Measurements from ENCODE around the gene ZNF275.
"Not testable (repeated sequence)": the region's sequence is repeated elsewhere in the genome, so short reads cannot be mapped to it uniquely, and the experiment has no call there.

ZNF275 gene

GRCh38 chrX:153361781-153362397, 27.9 kb downstream of the ZNF275 start:
- DNase-seq = no peak

DNA sequence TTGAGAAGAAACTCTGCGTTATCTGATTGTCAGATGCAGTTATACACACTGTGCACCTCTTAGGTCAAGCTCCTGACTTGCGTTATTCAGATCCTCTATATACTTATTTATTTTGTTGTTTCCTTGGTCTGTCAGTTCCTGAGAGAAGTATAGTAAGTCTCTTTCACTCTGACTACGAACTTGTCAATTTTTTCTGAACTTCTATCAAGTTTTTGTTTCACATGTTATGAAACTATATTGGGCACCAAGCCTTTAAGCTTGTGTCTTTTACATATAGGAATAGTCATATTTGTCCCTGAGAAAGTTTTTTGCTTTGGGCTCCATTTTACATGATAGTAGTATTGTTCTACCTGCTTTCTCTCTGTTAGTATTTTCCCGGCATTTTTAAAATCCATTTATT, 31.7 kb downstream of the ZNF275 start:
- DNase-seq = no peak

DNA sequence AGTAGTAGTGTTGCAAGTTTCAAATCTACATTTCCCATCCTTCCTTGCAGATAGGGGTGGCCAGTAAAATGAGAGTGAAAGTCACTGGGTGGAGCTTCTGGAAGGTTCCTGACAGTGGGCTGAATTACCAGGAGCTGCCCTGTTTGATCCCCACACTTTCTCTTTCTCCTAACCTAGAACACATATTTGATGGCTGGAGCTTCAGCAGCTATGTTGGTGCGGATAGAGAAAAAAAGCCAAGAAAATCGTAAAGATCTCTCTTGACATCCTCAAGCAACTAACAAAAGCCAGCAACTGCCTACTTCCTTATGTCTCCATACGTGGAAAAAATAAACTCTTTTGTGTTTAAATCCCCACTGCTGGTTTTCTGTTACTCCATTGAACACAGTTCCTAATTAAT, 32.2 kb downstream of the ZNF275 start:
- no peak for DNase-seq

DNA sequence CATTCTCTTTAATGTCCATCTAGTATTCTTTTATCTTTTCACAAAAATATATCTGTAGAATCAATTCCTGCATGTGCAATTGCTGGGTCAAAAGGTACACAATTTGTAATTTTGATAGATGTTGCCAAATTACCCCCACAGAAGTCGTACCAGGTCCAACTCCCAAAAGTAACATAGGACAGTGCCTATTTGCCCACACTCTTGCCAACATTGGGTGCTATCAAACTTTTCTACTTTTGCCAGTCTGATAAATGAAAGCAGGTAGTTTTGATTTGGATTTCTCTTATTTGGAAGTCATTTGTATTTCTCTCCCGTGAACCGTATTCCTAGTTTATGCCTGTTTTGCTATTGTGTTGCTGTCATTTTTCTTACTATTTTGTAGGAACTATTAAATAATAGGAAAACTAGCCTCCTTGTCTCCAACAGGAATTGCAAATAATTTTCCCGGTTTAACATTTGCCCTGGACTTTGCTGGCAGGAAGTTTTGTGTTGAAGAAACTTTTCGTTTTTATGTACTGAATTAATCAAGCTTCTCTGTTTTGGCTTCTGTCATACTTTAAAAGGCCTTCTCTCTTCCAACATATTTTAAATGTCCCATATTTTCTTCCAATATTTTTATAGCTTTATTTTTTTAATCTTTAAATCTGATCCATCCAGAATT, 33.1 kb downstream of the ZNF275 start:
- no peak for DNase-seq

DNA sequence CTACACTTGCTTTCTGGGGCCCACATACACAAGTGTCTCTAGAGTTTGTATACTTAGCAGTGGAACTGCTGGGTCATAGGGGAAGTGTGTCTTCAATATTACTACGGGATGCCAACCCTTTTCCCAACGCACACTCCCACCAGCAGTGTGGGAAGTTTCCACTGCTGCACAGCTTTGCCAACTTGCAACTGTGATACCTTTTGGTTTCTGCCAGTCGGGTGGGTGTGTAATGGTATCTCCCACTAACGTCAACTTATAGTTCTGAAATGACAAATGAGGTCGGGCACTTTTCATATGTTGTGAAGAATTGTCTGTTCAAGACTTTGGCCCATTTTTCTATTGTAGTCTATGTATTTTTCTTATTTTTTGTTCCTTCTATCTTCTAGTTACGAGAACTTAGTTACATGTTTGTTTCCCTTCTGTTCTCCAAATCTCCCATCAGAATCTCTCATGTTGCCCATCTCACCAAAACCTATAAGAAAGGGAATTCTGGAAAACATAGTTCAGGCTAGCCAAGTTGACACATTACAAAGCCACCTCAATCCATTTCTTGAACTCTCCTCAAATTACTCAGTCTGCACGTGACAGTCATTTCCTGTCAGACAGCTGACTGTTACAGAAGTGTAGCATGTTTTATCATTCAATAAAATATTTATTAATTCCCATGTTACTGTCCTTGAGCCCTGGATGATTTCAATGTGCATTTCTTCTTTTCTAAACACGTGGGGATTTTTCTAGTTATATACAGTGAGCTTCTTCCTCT, 36.5 kb downstream of the ZNF275 start:
- DNase-seq = no peak

DNA sequence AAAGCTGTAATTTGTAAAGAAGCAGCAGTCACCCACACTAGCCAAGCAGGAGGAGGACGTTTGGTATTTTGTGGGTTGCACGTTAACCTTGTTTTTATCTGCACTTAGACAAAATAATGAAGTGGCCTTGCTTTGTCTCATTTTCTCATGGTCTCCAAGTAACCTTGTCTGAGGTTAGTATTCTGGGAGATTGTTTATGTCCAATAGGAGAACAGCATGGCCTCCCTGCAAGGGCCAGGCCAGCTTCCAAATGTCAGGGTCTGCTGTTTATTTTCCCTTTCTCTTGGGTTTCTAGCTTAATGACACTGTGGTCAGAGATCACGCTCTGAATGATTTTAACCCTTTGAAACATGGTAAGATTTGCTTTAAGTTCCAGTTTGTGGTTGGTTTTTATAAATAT, 37.3 kb downstream of the ZNF275 start:
- DNase-seq = no peak

GRCh38 chrX:153372949-153373348, 39.0 kb downstream of the ZNF275 start:
- no peak for DNase-seq

GRCh38 chrX:153374426-153374825, 40.5 kb downstream of the ZNF275 start:
- DNase-seq = no peak

- DNase-seq = no peak
These were observed 41.6 kb downstream of the ZNF275 start for GRCh38 chrX:153375571-153375970.

GRCh38 chrX:153377727-153378126, 43.8 kb downstream of the ZNF275 start:
- no peak for DNase-seq

DNA sequence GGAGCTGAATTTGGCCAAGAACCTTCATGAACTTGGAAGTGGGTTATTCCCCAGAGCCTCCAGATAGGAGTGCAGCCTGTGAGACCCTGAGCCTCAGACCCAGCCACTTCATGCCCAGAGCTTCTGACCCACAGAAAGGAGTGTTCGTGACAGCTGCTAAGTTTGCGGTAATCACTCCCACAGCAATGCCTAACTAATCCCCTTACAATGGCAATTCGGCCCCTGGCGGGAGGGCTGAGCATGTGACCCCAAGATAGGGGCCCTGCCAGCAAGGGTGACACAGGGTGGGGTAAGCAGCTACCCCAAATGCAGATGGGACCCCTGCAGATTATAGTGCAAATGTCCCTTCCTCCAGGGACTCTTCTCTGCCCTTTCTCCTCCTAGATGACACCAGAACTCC, 44.7 kb downstream of the ZNF275 start:
- no peak for DNase-seq

GRCh38 chrX:153379508-153379907, 45.6 kb downstream of the ZNF275 start:
- no peak for DNase-seq

- DNase-seq = peak; percentile 36
These were observed 46.1 kb downstream of the ZNF275 start for GRCh38 chrX:153379971-153380581.

DNA sequence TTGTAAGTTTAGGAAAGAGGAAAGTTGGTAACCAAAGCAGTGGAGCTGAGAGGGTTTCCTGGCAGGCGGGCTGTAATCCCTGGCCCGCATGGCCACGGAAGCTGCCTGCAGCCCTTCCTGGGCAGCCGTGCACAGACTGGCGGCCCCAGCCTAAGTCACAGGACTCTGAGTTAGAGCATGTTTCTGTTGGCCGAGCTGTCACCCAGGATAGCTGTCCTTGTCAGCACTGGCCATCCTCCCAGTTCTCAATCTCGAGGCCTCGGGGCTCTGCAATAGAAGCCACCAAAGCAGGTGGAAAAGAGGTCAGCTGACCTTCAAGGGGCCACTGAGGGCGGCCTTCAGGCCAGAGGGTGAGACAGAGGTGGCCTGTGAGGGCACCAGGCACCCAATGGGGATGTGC, 46.7 kb downstream of the ZNF275 start:
- no peak for DNase-seq

GRCh38 chrX:153381684-153382532, 48.0 kb downstream of the ZNF275 start:
- peak; percentile 28 for DNase-seq

DNA sequence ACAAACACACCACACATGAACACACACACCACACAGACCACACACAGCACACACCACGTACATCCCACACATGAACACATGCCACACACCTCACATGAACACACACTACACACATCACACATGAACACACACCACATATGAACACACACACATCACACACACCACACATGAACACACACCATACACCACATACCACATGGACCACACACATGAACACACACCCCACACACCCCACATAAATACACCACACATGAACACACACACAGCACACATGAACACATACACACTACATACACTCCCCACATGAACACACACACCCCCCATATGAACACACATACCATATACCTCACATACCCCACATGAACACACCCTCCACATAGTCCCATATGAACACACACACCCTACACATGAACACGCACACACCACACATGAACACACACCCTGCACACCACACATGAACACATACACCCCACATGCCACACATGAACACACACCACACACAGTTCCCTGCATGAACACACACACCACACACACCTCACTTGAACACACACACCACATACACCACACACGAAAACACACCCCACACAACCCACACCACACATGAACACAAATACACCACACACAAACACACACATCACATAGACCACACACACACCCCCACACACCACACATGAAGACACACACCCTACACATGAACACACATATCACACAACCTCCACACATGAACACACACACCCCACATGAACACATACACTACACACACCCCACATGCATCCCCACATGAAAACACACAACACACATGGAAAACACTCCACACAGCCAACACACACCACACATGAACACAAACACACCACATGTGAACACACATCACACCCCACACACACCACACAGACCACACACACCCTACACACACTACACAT, 48.9 kb downstream of the ZNF275 start:
- no peak for DNase-seq

DNA sequence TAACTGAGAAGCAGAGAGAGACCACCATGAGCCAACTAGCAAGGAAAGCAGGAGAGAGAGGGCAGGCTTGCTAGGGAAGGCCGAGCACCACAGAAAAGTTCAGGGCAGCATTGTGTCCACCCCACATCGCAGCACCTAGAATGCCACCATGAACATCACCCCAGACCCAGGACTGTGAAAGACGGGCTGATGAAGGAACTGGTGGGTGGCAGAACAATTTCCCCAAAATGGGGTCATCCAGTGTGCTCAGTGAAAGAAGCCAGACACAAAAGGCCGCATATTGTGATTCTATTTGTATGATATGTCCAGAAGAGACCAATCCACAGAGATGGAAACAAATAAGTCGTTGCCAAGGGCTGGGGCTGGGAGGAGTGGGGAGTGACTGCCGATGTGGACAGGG, 50.4 kb downstream of the ZNF275 start:
- DNase-seq = no peak

GRCh38 chrX:153384973-153385372, 51.0 kb downstream of the ZNF275 start:
- DNase-seq = not testable (repeated sequence)

GRCh38 chrX:153386097-153386496, 52.1 kb downstream of the ZNF275 start:
- no peak for DNase-seq

GRCh38 chrX:153387345-153387744, 53.4 kb downstream of the ZNF275 start:
- DNase-seq = no peak

DNA sequence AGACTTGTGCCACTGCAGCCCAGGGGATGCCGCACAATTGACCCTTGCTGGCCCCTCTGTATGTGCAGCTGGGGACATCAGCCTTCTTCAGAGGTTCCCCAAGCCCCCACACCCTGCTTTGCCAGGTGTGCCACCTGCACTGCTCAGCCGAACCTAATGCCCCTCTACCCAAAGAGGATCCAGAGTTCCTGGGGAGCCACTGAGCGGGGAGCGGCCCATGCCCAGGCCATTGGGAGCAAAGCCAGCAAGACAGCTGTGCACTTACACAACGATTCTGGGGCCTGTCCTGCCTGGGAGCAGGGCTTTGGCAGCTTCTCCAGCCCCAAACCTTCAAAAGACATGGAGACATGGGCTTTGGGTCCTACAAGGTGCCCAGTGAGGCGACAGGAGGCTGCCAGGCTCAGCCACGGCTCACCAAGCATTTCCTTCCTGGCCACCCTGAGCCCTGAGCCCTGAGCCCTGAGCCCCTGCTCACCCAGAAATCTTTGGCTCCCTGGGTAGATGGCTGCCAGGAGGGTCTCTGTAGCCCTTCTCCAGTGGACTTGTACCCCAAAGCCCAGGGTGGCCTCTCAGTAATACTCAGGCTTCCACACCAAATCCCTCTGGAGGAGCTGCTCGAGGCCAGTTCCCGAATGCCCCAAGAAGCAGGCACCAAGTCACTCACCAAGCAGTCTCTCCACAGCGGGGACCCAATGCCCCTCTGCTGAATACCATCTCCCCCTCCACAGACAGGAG, 54.2 kb downstream of the ZNF275 start:
- DNase-seq = no peak

Data from DMS79 (cell line).